Putamen (tissue), 1 donor: ENCODE measurements around the gene UBR1.
A peak's percentile ranks its signal among the peaks of the same experiment; 100 is the strongest.

Experiments
- DNase-seq: peaks from one replicate; pipeline ENCODE4 v3.0.0-alpha.2; 2016; ENCODE audit warnings: low spot score

Gene UBR1

GRCh38 chr15:43107751-43108150 lies 1.9 kb upstream of the UBR1 start:
- no peak for DNase-seq

GRCh38 chr15:43106486-43106829 lies 620 bp upstream of the UBR1 start:
- no peak for DNase-seq

GRCh38 chr15:43105077-43105736 lies 631 bp downstream of the UBR1 start:
- DNase-seq: no peak

GRCh38 chr15:43104426-43104825 lies 1.4 kb downstream of the UBR1 start:
- no peak for DNase-seq

- DNase-seq: no peak
Observed at GRCh38 chr15:43103907-43104306, 1.9 kb downstream of the UBR1 start.

GRCh38 chr15:43102187-43102586 lies 3.7 kb downstream of the UBR1 start:
- DNase-seq: no peak

GRCh38 chr15:43100971-43101370 lies 4.9 kb downstream of the UBR1 start:
- no peak for DNase-seq

GRCh38 chr15:43099105-43099845 lies 6.6 kb downstream of the UBR1 start:
- DNase-seq: no peak

- DNase-seq: no peak
Observed at GRCh38 chr15:43096411-43096810, 9.4 kb downstream of the UBR1 start.

- no peak for DNase-seq
Observed at GRCh38 chr15:43095708-43096347, 10.0 kb downstream of the UBR1 start.

GRCh38 chr15:43095243-43095642 lies 10.6 kb downstream of the UBR1 start:
- no peak for DNase-seq

GRCh38 chr15:43094416-43095030 lies 11.3 kb downstream of the UBR1 start:
- no peak for DNase-seq

- no peak for DNase-seq
Observed at GRCh38 chr15:43093026-43093425, 12.8 kb downstream of the UBR1 start.

GRCh38 chr15:43091859-43092258 lies 14.0 kb downstream of the UBR1 start:
- DNase-seq: no peak

- no peak for DNase-seq
Observed at GRCh38 chr15:43086551-43086950, 19.3 kb downstream of the UBR1 start.

- DNase-seq: no peak
Observed at GRCh38 chr15:43085921-43086320, 19.9 kb downstream of the UBR1 start.

- DNase-seq: no peak
Observed at GRCh38 chr15:43082509-43082908, 23.3 kb downstream of the UBR1 start.

- no peak for DNase-seq
Observed at GRCh38 chr15:43081283-43081682, 24.6 kb downstream of the UBR1 start.

- DNase-seq: no peak
Observed at GRCh38 chr15:43071451-43071850, 34.4 kb downstream of the UBR1 start.

- no peak for DNase-seq
Observed at GRCh38 chr15:43070893-43071292, 34.9 kb downstream of the UBR1 start.

- DNase-seq: no peak
Observed at GRCh38 chr15:43070249-43070648, 35.6 kb downstream of the UBR1 start.

GRCh38 chr15:43067717-43068461 lies 37.9 kb downstream of the UBR1 start:
- peak; percentile 21 for DNase-seq
